AG09319 (cell line): ENCODE measurements around the gene DEAF1.

Source experiments
- DNase-seq: peaks from one replicate; pipeline ENCODE4 v3.0.0-alpha.2; 2010; ENCODE audit warnings: low read depth; ENCODE audit errors: extremely low read depth
- CTCF ChIP-seq: IDR thresholded peaks from 2 replicates; pipeline ENCODE4 v1.5.1; 2011; ENCODE audit warnings: low read depth, mild to moderate bottlenecking, inconsistent platforms, low read length, moderate library complexity

DEAF1 gene

GRCh38 chr11:612961-613300 lies 82.1 kb downstream of the DEAF1 start:
- DNase-seq = no peak
- TF ChIP-seq CTCF = no peak

GRCh38 chr11:612201-612960 lies 82.6 kb downstream of the DEAF1 start:
- DNase-seq = no peak
- TF ChIP-seq CTCF = peak; percentile 4

- TF ChIP-seq CTCF = no peak
- DNase-seq = no peak
These were observed 83.7 kb downstream of the DEAF1 start for GRCh38 chr11:611001-611996.

GRCh38 chr11:610146-610801 lies 84.7 kb downstream of the DEAF1 start:
- DNase-seq = no peak
- no peak for TF ChIP-seq CTCF

GRCh38 chr11:609341-609811 lies 85.6 kb downstream of the DEAF1 start:
- DNase-seq = no peak
- TF ChIP-seq CTCF = no peak

GRCh38 chr11:608791-609251 lies 86.2 kb downstream of the DEAF1 start:
- no peak for DNase-seq
- no peak for TF ChIP-seq CTCF
